ENCODE data around the gene RABGAP1.

RABGAP1 gene

GRCh38 chr9:123049589-123050222, 108.9 kb downstream of the RABGAP1 start:
- no peak for DNase-seq

GRCh38 chr9:123053046-123053445, 112.2 kb downstream of the RABGAP1 start:
- DNase-seq = no peak

- no peak for DNase-seq
Measured at GRCh38 chr9:123053711-123054110, 112.9 kb downstream of the RABGAP1 start.

GRCh38 chr9:123058834-123059233, 118.0 kb downstream of the RABGAP1 start:
- no peak for DNase-seq

DNA sequence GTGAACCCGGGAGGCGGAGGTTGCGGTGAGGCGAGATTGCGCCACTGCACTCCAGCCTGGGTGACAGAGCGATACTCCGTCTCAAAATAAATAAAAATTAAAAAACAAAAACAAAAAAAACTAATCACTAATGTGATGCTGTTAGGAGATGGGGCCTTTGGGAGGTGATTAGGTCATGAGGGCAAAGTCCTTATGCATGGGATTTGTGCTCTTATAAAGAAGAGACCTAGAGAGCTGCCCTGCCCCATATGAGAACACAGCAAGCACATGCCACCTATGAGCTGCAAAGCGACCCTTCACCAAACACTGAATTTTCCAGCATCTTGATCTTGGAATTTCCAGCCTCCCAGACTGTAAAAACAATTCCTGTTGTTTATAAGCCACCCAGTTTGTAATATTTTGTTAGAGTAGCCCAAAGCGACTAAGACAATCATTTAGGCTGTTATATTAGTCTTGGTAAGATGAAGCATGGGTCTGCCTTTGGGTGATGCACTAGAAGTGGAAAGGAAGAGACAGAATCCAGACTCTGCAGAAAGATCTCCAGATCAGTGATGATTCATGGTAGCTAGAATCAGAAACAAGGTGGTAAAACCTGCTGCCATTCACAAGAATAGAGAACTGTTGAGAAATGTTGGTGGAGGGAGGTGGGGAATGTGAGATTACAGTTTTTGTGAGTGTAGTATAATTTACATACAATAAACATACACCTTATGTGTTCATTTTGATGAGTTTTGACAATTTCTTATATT, 118.8 kb downstream of the RABGAP1 start:
- no peak for DNase-seq

- no peak for DNase-seq
Measured at GRCh38 chr9:123061216-123061615, 120.4 kb downstream of the RABGAP1 start.

GRCh38 chr9:123062351-123063176, 121.7 kb downstream of the RABGAP1 start:
- no peak for DNase-seq

DNA sequence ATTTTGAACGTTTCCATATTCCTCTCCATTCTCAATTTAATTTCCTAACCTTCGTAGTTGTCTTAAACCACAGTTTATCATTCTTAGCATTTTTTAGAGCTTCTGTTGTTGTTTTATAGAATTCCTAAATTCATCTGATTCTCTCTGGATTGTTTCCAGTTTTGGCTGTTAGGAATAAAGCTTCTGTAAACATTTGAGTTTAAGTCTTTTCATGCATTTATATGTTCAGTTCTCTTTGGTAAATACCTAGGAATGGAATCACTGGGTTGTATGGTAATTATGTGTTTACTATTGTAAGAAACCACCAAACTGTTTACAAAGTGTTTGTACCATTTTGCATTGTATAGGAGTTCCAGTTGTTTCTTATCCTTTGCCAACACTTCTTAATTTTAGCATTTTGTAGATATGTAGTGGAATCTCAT, 122.4 kb downstream of the RABGAP1 start:
- DNase-seq = no peak

DNA sequence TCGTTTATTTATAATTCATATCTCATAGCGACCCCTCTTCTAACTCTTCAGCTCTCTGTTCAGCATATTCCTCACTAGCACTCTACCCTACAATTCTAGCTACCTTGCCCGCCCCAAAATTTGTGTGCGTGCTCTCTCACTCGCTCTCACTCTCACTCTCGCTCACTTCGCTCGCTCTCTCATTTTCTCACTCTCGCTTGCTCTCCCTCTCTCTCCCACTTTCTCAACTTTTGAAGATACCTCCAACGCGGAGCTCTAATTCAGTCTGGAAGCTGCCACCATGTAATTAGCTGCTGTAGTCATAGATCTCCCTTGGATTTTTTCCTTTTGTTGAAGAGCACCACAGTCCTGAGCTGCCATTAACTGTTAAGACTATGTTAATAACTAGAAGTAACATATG, 123.1 kb downstream of the RABGAP1 start:
- no peak for DNase-seq

GRCh38 chr9:123064716-123065115, 123.9 kb downstream of the RABGAP1 start:
- no peak for DNase-seq

DNA sequence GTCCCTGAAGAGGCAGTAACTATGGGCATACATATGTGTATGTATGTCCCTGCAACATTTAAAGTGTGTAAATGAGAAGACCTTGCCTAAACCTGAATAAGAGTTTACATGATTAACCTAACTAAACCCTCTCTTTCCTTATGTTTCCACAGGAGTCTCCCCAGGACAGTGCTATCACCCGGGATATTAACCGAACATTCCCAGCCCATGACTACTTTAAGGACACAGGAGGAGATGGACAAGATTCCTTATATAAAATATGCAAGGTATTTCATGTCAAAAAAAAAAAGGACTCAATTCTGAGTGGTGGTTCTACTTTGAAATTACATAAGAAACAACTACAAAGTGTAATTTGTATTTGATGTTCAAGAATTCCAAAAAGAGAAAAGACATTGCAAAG, 124.4 kb downstream of the RABGAP1 start:
- DNase-seq = no peak

GRCh38 chr9:123067136-123067535, 126.3 kb downstream of the RABGAP1 start:
- DNase-seq = no peak

DNA sequence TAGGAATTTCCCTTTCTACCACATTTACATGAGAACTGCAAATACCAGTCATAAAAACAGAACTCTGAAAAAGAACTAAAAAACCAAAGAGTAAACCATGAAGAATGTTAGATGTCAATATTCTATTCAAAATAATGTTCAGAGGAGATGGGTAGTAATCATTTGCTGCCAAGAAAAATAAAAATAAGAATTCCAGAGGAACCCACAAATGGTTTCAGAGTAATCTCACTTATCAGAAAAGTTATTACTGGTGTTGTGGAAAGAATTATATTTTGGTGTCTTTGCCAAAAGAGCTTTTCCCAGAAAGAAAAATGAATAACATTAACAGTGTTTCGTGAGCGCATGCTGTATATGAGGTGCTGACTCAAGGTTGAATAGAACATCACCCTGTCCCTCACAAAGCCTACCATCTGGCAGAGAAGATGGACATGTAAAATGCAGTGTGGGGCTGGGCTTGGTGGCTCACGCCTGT, 128.2 kb downstream of the RABGAP1 start:
- DNase-seq = no peak

GRCh38 chr9:123070198-123070597, 129.4 kb downstream of the RABGAP1 start:
- no peak for DNase-seq

GRCh38 chr9:123072407-123072995, 131.7 kb downstream of the RABGAP1 start:
- no peak for DNase-seq

GRCh38 chr9:123073441-123073840, 132.6 kb downstream of the RABGAP1 start:
- DNase-seq = no peak

DNA sequence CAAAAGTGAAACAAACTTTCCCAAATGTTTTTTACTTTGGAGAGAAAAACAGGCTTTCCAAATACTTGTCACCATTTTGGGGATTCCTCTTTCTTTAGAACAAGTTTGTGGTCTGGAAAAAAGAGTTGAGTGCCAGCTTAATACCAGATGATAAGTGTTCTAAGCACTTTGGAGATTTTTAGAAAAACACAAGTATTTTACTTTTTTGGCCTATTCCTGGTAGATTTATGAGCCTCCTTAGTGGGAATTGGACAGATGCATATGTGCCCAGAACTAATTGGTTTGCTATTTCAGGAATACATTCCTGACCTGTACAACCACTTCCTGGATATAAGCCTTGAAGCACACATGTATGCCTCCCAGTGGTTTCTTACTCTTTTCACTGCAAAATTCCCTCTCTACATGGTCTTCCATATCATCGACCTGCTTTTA, 133.2 kb downstream of the RABGAP1 start:
- DNase-seq = no peak

DNA sequence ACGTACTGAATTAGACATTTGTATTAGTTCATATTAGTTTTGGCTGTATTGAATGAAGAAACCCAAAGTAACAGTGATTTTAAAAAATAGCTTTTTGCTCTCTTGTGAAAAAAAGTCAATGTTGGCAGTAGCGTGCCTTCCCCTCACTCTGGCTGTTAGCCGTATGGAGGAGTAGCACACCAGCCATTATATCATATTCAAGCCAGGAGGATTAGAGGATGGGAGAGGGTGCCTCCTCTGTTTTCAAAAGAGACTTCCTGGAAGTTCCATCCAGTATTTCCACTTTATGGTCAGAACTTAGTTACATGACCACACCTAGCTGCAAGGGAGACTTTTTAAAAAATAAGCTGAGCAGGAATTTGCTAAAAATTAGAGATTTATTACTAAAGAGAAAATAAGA, 133.8 kb downstream of the RABGAP1 start:
- no peak for DNase-seq

- DNase-seq = no peak
Measured at GRCh38 chr9:123080444-123080843, 139.6 kb downstream of the RABGAP1 start.

DNA sequence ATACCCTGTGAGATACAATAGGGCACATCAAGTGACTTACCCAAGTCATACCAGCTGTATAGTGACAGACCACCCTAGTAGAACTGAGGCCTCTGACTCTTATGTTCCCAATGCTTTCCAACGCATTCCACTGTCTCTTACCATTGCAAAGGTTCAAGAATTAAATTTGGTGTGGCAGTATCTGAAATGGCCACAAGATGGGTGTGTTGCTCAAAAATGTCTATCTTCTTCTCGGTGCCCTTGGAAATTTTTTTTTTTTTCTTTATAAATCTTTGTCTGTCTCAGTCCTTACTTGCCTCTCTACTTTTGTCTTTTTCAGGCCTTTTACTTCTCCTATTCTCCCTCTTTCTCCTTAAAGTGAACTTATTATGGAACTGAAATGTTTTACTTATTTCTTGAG, 141.0 kb downstream of the RABGAP1 start:
- no peak for DNase-seq

DNA sequence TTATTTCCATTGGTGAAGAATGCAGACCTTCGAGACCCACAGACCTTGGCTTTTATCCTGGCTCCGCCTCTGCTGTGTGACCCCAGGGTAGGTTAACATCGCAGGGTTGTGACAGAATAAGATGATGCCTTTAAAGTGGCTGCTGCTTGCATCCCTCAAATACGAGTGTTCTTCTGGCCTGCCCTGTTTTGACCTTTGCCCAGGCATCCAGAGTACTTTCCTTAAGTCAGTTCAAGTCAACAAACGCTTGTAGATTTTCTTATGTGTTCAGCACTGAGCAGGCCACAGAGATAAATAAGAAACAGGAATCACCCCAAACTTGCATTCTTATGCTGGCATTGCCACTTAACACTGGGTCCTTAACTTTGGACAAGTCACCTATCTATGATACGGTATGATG, 142.9 kb downstream of the RABGAP1 start:
- DNase-seq = no peak

DNA sequence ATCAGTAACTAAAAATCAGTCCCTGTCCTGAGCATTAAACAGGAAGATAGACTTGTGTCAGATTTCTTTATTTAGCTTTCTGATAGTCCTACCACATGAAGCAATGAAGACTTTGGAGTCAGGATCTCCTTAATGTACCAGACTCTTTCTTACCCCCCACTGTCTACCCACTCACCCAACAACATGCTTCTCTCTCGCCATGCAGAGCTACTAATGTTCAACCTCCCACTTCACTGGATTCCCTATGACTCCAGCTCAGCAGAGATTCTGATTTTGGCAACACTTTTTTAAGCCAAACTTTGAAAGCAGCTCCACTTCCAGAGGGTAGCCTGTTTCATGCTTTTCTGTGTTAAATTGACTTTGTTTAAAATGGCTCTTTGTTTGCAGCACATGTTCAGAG, 143.4 kb downstream of the RABGAP1 start:
- DNase-seq = no peak

GRCh38 chr9:123085916-123086315, 145.1 kb downstream of the RABGAP1 start:
- DNase-seq = no peak

Data from activated T-cell treated with anti-CD3 and anti-CD28 coated beads for 4 hours (primary cell).